Nucleus accumbens (tissue), 56 donors: ENCODE data around the gene SLC1A2.

Experiments used
- DNase-seq, 56 donors: peaks; one replicate each; lab custom pipeline; 2025; lab: John Stamatoyannopoulos, UW

The SLC1A2 gene

GRCh38 chr11:35355102-35355749, 64.1 kb downstream of the SLC1A2 start:
- DNase-seq = no peak

- no peak for DNase-seq
These were observed 64.7 kb downstream of the SLC1A2 start for GRCh38 chr11:35354644-35355043.

- no peak for DNase-seq
These were observed 67.1 kb downstream of the SLC1A2 start for GRCh38 chr11:35352077-35352888.

GRCh38 chr11:35349897-35350296, 69.5 kb downstream of the SLC1A2 start:
- no peak for DNase-seq

- DNase-seq = no peak
These were observed 70.3 kb downstream of the SLC1A2 start for GRCh38 chr11:35348898-35349687.

GRCh38 chr11:35347921-35348331, 71.4 kb downstream of the SLC1A2 start:
- DNase-seq = no peak

GRCh38 chr11:35347173-35347878, 72.0 kb downstream of the SLC1A2 start:
- no peak for DNase-seq

- no peak for DNase-seq
These were observed 72.7 kb downstream of the SLC1A2 start for GRCh38 chr11:35346472-35347156.

- peak in 3 of 56 donors; percentile 4 to 33 (median 6) for DNase-seq
These were observed 74.4 kb downstream of the SLC1A2 start for GRCh38 chr11:35344681-35345574.

GRCh38 chr11:35343033-35343598, 76.2 kb downstream of the SLC1A2 start:
- no peak for DNase-seq

GRCh38 chr11:35340715-35341114, 78.6 kb downstream of the SLC1A2 start:
- DNase-seq = no peak

GRCh38 chr11:35340071-35340470, 79.3 kb downstream of the SLC1A2 start:
- DNase-seq = no peak

- no peak for DNase-seq
These were observed 80.4 kb downstream of the SLC1A2 start for GRCh38 chr11:35338921-35339320.

- DNase-seq = no peak
These were observed 81.4 kb downstream of the SLC1A2 start for GRCh38 chr11:35337914-35338305.

- DNase-seq = peak in 2 of 56 donors; percentile 11 to 34
These were observed 82.0 kb downstream of the SLC1A2 start for GRCh38 chr11:35337136-35337913.

GRCh38 chr11:35336726-35337125, 82.6 kb downstream of the SLC1A2 start:
- no peak for DNase-seq

- no peak for DNase-seq
These were observed 84.1 kb downstream of the SLC1A2 start for GRCh38 chr11:35335226-35335625.
